ENCODE measurements around the gene RYR2. TPM values are rescaled to one million over a fixed set of nuclear protein-coding genes. Genes with fewer than 3 reads are reported as not detected.

Gene RYR2
- total RNA-seq: not detected in 2 replicates

GRCh38 chr1:237041795-237042525 lies at the start of gene RYR2:
Gene RYR2 (plus strand): TSS chr1:237042184. CDS start chr1:237042522, 338 bp downstream.
- intact Hi-C loops (cut with micrococcal nuclease): no loop called here

GRCh38 chr1:236992449-236992848 lies 49.5 kb upstream of the RYR2 start:
- intact Hi-C loops (cut with micrococcal nuclease): no loop called here

- intact Hi-C loops (cut with micrococcal nuclease): no loop called here
Observed at GRCh38 chr1:236994450-236994849, 47.5 kb upstream of the RYR2 start.

GRCh38 chr1:236997361-236997760 lies 44.6 kb upstream of the RYR2 start:
- intact Hi-C loops (cut with micrococcal nuclease): no loop called here

- intact Hi-C loops (cut with micrococcal nuclease): no loop called here
Observed at GRCh38 chr1:236997882-236998281, 44.1 kb upstream of the RYR2 start.

GRCh38 chr1:236998546-236998945 lies 43.4 kb upstream of the RYR2 start:
- intact Hi-C loops (cut with micrococcal nuclease): no loop called here

GRCh38 chr1:237000191-237000590 lies 41.8 kb upstream of the RYR2 start:
- intact Hi-C loops (cut with micrococcal nuclease): no loop called here

- intact Hi-C loops (cut with micrococcal nuclease): no loop called here
Observed at GRCh38 chr1:237003516-237003915, 38.5 kb upstream of the RYR2 start.

GRCh38 chr1:237004116-237004515 lies 37.9 kb upstream of the RYR2 start, which contains the start of gene MT1HL1:
Gene MT1HL1 (minus strand): TSS chr1:237004441. CDS start chr1:237004372, 69 bp downstream.
- intact Hi-C loops (cut with micrococcal nuclease): no loop called here

GRCh38 chr1:237005674-237006073 lies 36.3 kb upstream of the RYR2 start:
- intact Hi-C loops (cut with micrococcal nuclease): no loop called here

- intact Hi-C loops (cut with micrococcal nuclease): no loop called here
Observed at GRCh38 chr1:237007147-237007881, 34.7 kb upstream of the RYR2 start.

GRCh38 chr1:237009611-237010010 lies 32.4 kb upstream of the RYR2 start:
- intact Hi-C loops (cut with micrococcal nuclease): no loop called here

- intact Hi-C loops (cut with micrococcal nuclease): no loop called here
Observed at GRCh38 chr1:237011432-237011831, 30.6 kb upstream of the RYR2 start.

GRCh38 chr1:237012361-237012760 lies 29.6 kb upstream of the RYR2 start:
- intact Hi-C loops (cut with micrococcal nuclease): no loop called here

GRCh38 chr1:237012788-237013383 lies 29.1 kb upstream of the RYR2 start:
- intact Hi-C loops (cut with micrococcal nuclease): no loop called here

- intact Hi-C loops (cut with micrococcal nuclease): no loop called here
Observed at GRCh38 chr1:237013608-237014007, 28.4 kb upstream of the RYR2 start.

- intact Hi-C loops (cut with micrococcal nuclease): no loop called here
Observed at GRCh38 chr1:237016626-237017025, 25.4 kb upstream of the RYR2 start.

GRCh38 chr1:237018896-237019295 lies 23.1 kb upstream of the RYR2 start:
- intact Hi-C loops (cut with micrococcal nuclease): no loop called here

- intact Hi-C loops (cut with micrococcal nuclease): no loop called here
Observed at GRCh38 chr1:237025358-237026074, 16.5 kb upstream of the RYR2 start.

- intact Hi-C loops (cut with micrococcal nuclease): no loop called here
Observed at GRCh38 chr1:237029240-237029639, 12.7 kb upstream of the RYR2 start.

GRCh38 chr1:237029850-237030535 lies 12.0 kb upstream of the RYR2 start:
- intact Hi-C loops (cut with micrococcal nuclease): no loop called here

Data from T-helper 1 cell treated with Interleukin-12 subunit alpha and Interleukin-12 subunit beta and Interleukin-4 antibody, amounts not matched to agents 30 ng/mL and 1 ng/mL, for 36 hours (primary cell).